Activated naive CD4-positive, alpha-beta T cell treated with anti-CD3 and anti-CD28 coated beads, Interleukin-2, amount 50 U/mL, for 24 hours (primary cell): ENCODE data around the gene MAP4K5.

Source experiments
- H3K27ac Mint-ChIP-seq: one replicate; pipeline ENCODE4 v1.8.0; 2021; ENCODE audit warnings: mild to moderate bottlenecking, mixed read lengths
- H3K27me3 Mint-ChIP-seq: one replicate; pipeline ENCODE4 v1.8.0; 2021; ENCODE audit warnings: mixed read lengths
- H3K36me3 Mint-ChIP-seq: one replicate; pipeline ENCODE4 v1.8.0; 2021; ENCODE audit warnings: mixed read lengths
- H3K4me1 Mint-ChIP-seq: one replicate; pipeline ENCODE4 v1.8.0; 2021; ENCODE audit warnings: mixed read lengths
- H3K4me3 Mint-ChIP-seq: one replicate; pipeline ENCODE4 v1.8.0; 2021; ENCODE audit warnings: mild to moderate bottlenecking, mixed read lengths
- H3K9me3 Mint-ChIP-seq: one replicate; pipeline ENCODE4 v1.8.0; 2021; ENCODE audit warnings: mixed read lengths

The MAP4K5 gene

GRCh38 chr14:50407111-50407812 lies 125.1 kb downstream of the MAP4K5 start:
- Mint-ChIP-seq H3K4me1 (peaks cover 5% of the 10 kb centered on the region), H3K27me3 (no peaks in the 10 kb centered on the region), H3K36me3 (peaks cover 5% of the 10 kb centered on the region), H3K4me3 (no peak overlapping the region), H3K27ac (no peak overlapping the region), H3K9me3 (peaks cover 6% of the 10 kb centered on the region)

- Mint-ChIP-seq H3K36me3 (peaks cover 2% of the 10 kb centered on the region), H3K27ac (no peak overlapping the region)
These were observed 128.9 kb downstream of the MAP4K5 start for GRCh38 chr14:50403419-50403818.

DNA sequence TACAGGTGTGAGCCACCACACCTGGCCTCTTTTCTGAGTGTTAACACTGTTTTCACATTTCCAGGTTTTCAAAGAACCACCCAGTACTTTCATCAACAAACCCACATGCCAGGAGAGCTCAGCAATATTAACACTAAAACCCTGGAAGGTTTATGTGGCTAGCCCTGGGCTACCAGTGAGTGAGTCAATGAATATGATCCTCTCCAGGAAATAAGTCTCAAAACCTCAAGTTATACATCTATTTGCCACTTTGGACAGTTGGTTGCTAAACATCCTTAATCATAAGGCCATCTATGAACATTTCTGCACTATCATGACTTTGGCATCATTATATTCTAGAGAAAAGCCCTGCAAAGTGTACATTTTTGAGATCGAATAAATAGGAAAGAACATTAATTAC lies 129.4 kb downstream of the MAP4K5 start:
- Mint-ChIP-seq H3K27me3 (no peaks in the 10 kb centered on the region), H3K4me3 (no peak overlapping the region), H3K36me3 (peaks cover 2% of the 10 kb centered on the region), H3K4me1 (peaks cover 5% of the 10 kb centered on the region), H3K27ac (no peak overlapping the region), H3K9me3 (peaks cover 6% of the 10 kb centered on the region)

More at GRCh38 chr14:50403419-50403818, 128.9 kb downstream of the MAP4K5 start:
- no peaks in the 10 kb centered on the region for H3K27me3 Mint-ChIP-seq
- no peak overlapping the region for H3K4me3 Mint-ChIP-seq
- H3K4me1 Mint-ChIP-seq = peaks cover 5% of the 10 kb centered on the region
- H3K9me3 Mint-ChIP-seq = peaks cover 6% of the 10 kb centered on the region

DNA sequence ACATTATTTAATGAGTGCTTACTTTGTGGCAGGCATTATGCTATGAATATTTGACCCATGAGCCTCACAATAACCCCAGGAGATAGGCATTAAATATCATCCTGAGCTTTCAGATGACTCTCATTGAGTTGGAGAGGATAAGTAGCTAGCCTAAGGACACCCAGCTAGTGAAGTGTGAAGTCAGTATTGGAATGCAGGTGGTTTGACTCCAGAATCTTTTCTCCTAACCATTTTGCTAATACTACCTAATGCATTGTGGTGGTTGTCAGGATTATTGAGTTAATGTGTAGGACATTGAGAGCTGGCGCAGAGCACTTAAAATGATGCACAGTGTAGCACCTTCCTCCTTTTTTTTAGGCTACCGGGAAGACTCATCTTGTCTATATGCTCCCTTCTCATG lies 131.9 kb downstream of the MAP4K5 start:
- Mint-ChIP-seq H3K36me3 (no peaks in the 10 kb centered on the region), H3K9me3 (no peaks in the 10 kb centered on the region), H3K27ac (no peak overlapping the region), H3K4me3 (no peak overlapping the region), H3K27me3 (peaks cover 2% of the 10 kb centered on the region), H3K4me1 (peaks cover 16% of the 10 kb centered on the region)

GRCh38 chr14:50399251-50400032 lies 132.9 kb downstream of the MAP4K5 start:
- peaks cover 2% of the 10 kb centered on the region for H3K27me3 Mint-ChIP-seq
- no peak overlapping the region for H3K27ac Mint-ChIP-seq
- H3K36me3 Mint-ChIP-seq = no peaks in the 10 kb centered on the region
- no peaks in the 10 kb centered on the region for H3K9me3 Mint-ChIP-seq
- no peak overlapping the region for H3K4me3 Mint-ChIP-seq
- H3K4me1 Mint-ChIP-seq = peaks cover 16% of the 10 kb centered on the region

DNA sequence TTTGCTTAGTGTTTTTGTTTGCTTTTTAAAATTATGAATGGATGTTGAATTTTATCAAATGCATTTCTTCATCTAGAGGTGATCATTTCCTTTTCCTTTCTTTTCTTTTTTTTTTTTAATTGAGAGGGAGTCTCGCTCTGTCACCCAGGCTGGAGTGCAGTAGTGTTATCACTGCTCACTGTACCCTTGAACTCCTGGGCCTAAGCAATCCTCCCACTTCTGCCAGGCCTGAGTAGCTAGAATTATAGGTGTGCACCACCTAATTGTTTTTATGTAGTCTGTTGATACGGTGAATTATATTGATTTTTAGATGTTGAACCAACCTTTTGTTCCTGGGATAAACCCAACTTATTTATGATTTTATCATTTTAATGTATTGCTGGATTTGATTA lies 134.2 kb downstream of the MAP4K5 start:
- H3K4me3 Mint-ChIP-seq = no peak overlapping the region
- H3K27me3 Mint-ChIP-seq = peaks cover 2% of the 10 kb centered on the region
- H3K27ac Mint-ChIP-seq = no peak overlapping the region
- no peaks in the 10 kb centered on the region for H3K36me3 Mint-ChIP-seq
- peaks cover 16% of the 10 kb centered on the region for H3K4me1 Mint-ChIP-seq
- no peaks in the 10 kb centered on the region for H3K9me3 Mint-ChIP-seq

DNA sequence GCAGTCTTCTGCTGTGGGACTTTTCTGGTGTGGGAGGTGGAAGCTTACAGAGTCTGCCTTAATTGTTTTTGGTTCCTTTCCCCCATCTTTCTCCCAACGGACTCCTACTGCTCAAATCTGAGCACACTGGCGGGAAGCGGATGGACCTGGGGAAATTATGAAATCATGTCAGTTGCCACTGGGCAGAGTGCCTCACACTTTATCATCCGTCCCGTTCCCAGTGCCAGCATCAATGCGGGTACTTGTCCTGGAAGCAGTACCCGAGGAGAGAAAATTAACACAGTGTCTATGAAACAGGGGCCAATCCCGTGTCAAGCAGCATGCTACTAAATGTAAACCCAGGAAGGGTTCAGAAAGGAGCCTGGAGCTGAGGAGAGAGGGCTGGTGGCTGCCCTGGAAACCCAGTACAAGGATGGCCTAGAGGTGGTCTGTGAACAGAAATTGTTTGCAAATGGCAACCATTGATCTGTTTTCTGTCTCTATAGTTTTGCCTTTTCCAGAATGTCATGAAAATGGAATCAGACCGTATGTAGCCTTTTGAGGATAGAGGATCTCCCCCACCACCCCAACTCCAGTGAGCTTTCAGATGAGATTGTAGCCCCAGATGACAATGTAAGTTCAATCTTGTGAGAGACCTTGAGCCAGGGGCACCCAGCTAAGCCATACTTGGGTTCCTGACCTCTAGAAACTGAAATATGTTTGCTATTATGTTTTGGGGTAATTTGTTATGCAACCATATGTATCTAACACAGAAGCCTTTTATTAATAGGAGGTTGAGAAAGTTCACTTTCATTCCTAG lies 134.8 kb downstream of the MAP4K5 start:
- Mint-ChIP-seq H3K27me3 (peaks cover 2% of the 10 kb centered on the region), H3K4me3 (peak overlapping the region; percentile 86), H3K9me3 (no peaks in the 10 kb centered on the region), H3K4me1 (peaks cover 16% of the 10 kb centered on the region), H3K36me3 (no peaks in the 10 kb centered on the region), H3K27ac (peak overlapping the region; percentile 81)

DNA sequence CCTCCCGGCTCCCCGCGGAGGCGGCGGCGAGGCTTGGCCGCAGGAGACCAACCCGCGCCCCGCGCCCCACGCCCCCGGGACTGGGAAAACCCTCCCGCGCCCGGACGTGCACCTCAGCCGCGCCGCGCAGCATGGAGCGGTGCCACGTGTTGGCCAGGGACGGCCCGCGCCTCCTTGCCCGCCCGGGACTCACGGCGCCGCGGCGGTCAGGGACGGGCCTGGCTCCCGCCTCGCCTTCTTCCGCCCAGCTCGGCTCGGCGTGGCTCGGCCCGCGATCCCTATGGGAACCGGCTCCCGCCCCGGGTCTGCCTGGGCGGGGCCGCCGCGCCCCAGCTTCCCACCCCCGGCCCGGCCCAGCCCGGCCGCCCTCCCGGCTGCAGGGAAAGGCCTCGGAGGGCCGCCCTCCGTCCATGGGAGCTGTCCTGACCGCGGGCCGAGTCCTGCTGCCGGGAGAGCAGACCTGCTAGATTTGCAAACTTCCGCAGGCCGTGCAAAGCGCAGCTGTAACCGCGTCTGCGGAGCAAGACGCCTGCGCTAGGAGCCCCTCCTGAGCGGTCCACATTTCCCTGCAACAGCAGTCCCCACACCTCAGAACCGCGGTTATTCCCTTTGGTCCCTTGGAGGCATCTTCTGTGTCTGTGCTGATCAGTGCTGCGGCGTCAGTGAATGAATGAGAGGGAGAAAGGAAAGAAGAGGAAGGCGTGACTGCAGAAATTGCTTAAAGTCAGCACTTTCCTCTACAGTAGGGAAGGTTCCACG lies 135.6 kb downstream of the MAP4K5 start, which contains the start of gene CDKL1:
TSS of gene CDKL1 (minus strand) at position 251 of the 759 bp plus-strand sequence. CDS start 1,013 bp downstream, outside the sequence.
- H3K9me3 Mint-ChIP-seq = no peaks in the 10 kb centered on the region
- H3K4me3 Mint-ChIP-seq = peak within 1 kb of the TSS; percentile 95
- peaks cover 16% of the 10 kb centered on the region for H3K4me1 Mint-ChIP-seq
- no peaks in the 10 kb centered on the region for H3K36me3 Mint-ChIP-seq
- H3K27ac Mint-ChIP-seq = peak within 1 kb of the TSS; percentile 93
- peaks cover 2% of the 10 kb centered on the region for H3K27me3 Mint-ChIP-seq

DNA sequence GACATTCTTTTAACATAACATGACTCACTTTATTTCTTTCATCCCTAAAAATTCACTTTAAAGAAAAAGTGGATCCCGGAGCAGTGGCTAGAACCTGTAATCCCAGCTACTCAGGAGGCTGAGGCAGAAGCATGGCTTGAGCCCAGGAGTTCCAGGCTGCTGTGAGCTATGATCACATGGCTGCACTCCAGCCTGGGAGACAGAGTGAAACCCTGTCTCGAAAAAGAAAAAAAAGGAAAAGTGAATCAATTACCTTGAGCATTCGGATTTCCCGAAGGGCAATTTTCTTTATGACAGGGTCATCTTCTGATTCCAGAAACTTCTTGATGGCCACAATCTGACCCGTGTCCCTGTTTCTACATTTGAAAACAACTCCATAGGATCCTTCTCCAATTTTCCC lies 136.9 kb downstream of the MAP4K5 start:
- Mint-ChIP-seq H3K27ac (no peak overlapping the region), H3K27me3 (peaks cover 2% of the 10 kb centered on the region), H3K4me1 (peaks cover 16% of the 10 kb centered on the region), H3K36me3 (no peaks in the 10 kb centered on the region), H3K4me3 (peak overlapping the region; percentile 95), H3K9me3 (no peaks in the 10 kb centered on the region)

GRCh38 chr14:50394713-50395112 lies 137.7 kb downstream of the MAP4K5 start:
- Mint-ChIP-seq H3K4me3 (peak overlapping the region; percentile 28), H3K27ac (no peak overlapping the region), H3K36me3 (no peaks in the 10 kb centered on the region), H3K9me3 (no peaks in the 10 kb centered on the region), H3K4me1 (peaks cover 16% of the 10 kb centered on the region), H3K27me3 (peaks cover 2% of the 10 kb centered on the region)

DNA sequence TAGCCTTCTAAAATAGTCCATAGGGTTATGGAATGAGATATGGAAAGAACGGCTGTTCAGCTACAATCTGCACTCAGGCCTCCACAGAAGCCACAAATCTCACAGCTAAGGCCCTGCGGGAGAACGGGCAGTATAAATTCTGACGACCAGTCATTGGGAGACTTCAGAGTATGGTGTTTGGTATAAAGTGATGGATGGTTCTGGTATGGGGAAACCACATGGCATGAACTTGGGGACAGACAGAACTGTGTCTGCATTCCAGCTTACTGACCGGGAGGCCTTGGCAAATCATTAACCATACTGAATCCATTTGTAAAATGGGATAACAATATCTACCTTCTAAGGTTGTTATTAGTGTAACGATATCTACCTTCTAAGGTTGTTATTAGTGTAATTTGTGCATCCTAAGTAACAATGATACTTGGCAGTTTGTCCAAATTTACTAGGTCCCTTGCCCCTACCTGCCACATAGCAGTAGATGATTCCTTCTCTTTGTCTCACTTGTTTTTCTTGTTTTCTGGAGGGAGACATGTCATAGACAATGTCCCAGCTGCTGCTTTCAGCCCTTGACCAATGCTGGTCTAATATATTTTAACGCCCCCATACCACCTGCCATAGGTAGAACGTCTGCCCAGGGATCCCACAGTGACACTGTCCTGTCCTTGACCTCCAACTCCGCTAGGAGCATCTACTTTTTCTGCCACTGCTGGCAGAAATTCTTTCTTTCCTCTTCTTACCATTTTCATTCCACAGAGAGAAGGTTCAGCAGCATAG lies 142.5 kb downstream of the MAP4K5 start:
- no peaks in the 10 kb centered on the region for H3K4me1 Mint-ChIP-seq
- no peaks in the 10 kb centered on the region for H3K9me3 Mint-ChIP-seq
- no peaks in the 10 kb centered on the region for H3K36me3 Mint-ChIP-seq
- no peak overlapping the region for H3K27ac Mint-ChIP-seq
- H3K4me3 Mint-ChIP-seq = no peak overlapping the region
- H3K27me3 Mint-ChIP-seq = no peaks in the 10 kb centered on the region

GRCh38 chr14:50388256-50388931 lies 144.0 kb downstream of the MAP4K5 start:
- no peaks in the 10 kb centered on the region for H3K4me1 Mint-ChIP-seq
- H3K27ac Mint-ChIP-seq = no peak overlapping the region
- H3K36me3 Mint-ChIP-seq = no peaks in the 10 kb centered on the region
- H3K9me3 Mint-ChIP-seq = no peaks in the 10 kb centered on the region
- no peaks in the 10 kb centered on the region for H3K27me3 Mint-ChIP-seq
- no peak overlapping the region for H3K4me3 Mint-ChIP-seq

DNA sequence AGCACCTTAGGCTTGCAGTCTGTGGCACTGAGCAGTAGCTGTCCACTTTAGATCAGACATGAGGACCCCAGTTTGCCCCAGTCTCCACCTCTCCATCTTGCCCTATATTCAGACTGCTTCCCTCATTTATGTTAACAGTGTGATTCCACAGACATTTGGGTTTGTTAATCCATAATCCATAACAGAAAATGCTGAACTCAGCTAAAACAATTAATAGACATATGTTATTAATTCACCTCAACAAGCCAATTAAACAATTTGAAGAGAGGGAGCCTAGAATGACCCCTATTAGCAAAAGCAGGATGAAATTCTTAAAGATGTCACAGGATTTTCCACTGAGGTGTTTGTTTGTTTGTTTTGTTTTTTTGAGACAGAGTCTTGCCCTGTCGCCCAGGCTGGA lies 144.8 kb downstream of the MAP4K5 start:
- Mint-ChIP-seq H3K27me3 (no peaks in the 10 kb centered on the region), H3K36me3 (no peaks in the 10 kb centered on the region), H3K4me3 (no peak overlapping the region), H3K9me3 (no peaks in the 10 kb centered on the region), H3K4me1 (no peaks in the 10 kb centered on the region), H3K27ac (no peak overlapping the region)

- Mint-ChIP-seq H3K27me3 (no peaks in the 10 kb centered on the region), H3K4me3 (no peak overlapping the region), H3K4me1 (no peaks in the 10 kb centered on the region), H3K9me3 (no peaks in the 10 kb centered on the region), H3K27ac (no peak overlapping the region), H3K36me3 (no peaks in the 10 kb centered on the region)
These were observed 148.6 kb downstream of the MAP4K5 start for GRCh38 chr14:50383618-50384225.
